ENCODE data around the gene PWP2.

Gene PWP2

DNA sequence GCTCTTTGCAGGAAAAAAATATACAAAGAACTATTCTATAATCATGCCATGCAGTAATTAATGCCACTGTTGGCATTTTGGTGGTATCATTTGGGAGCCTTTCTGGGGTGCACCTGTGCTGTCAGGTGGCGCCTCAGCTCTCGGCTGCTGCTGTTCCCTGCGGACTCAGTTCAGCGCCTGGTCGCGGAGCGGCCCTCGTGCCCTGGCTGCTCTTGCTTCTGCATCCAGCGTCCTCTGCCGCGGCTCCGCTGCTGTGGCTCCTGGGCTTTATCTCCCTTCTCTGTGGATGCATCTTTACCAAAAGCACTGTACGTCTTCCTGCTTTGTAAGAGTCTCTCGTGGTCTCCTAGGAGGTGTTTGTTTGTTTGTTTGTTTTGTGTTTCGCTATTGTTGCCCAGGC lies 35.1 kb upstream of the PWP2 start:
- TF ChIP-seq, protein P1, sequence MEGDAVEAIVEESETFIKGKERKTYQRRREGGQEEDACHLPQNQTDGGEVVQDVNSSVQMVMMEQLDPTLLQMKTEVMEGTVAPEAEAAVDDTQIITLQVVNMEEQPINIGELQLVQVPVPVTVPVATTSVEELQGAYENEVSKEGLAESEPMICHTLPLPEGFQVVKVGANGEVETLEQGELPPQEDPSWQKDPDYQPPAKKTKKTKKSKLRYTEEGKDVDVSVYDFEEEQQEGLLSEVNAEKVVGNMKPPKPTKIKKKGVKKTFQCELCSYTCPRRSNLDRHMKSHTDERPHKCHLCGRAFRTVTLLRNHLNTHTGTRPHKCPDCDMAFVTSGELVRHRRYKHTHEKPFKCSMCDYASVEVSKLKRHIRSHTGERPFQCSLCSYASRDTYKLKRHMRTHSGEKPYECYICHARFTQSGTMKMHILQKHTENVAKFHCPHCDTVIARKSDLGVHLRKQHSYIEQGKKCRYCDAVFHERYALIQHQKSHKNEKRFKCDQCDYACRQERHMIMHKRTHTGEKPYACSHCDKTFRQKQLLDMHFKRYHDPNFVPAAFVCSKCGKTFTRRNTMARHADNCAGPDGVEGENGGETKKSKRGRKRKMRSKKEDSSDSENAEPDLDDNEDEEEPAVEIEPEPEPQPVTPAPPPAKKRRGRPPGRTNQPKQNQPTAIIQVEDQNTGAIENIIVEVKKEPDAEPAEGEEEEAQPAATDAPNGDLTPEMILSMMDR (IDR thresholded peaks at IDR 0.05; ENCODE audit: insufficient read depth, missing control alignments) = no peak
- no peak for FAIRE-seq
- DNase-seq (ENCODE audit: insufficient read length, low spot score) = no peak

DNA sequence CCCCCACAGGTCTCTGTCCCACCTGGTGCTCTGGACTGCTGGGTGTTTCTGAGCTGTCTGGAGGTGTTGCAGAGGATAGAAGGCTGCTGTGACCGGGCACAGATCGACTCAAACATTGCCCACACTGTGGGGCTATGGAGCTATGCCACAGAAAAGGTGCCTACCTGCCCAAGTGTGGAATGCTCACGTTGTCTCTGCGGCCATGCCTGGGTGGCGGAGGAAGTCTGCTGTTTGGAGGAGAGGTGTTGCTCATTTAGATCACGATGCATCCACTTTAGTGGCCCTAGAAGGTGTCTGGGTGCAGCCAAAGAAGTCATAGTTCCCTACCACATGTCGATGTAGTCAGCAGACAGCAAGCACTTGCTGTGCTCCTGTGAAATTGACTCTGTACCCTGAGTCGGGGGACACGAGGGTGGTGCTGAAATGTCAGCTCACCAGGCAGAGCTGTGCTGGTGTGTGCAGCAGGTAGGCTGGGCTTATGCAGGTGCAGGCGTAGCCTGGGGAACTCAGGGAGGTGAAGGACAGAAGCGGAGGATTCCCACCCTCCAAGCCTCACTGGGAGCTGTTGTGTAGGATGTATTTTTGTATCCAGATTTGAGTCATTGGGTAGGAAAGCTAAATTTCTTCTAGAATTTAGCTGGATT lies 32.8 kb upstream of the PWP2 start:
- DNase-seq (ENCODE audit: insufficient read length, low spot score) = no peak
- TF ChIP-seq, protein P1 (IDR thresholded peaks at IDR 0.05; ENCODE audit: insufficient read depth, missing control alignments) = no peak
- no peak for FAIRE-seq

DNA sequence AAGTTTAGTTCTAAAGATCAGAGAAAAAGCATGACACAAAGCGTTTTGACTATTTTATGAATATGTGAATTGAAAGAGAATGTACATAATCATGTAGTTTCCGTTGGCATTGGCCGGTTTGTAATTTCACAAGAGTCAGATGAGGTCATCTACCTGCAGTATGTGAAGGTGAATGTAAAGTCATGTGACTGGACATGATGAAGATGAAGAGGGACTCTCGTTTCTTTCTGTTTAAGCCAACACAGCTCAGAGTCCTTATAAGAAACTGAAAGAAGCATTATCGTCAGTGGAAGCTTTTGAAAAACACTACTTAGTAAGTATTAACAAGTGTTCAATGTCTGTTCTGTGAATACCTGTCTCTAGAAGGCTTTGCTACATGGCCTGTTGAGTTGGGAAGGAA lies 30.9 kb upstream of the PWP2 start:
- TF ChIP-seq, protein P1 (IDR thresholded peaks at IDR 0.05; ENCODE audit: insufficient read depth, missing control alignments) = no peak
- FAIRE-seq (no peak), DNase-seq (ENCODE audit: insufficient read length, low spot score) (no peak)

GRCh38 chr21:44078411-44078981 lies 28.7 kb upstream of the PWP2 start:
- DNase-seq (ENCODE audit: insufficient read length, low spot score) = no peak
- no peak for FAIRE-seq
- TF ChIP-seq, protein P1 (IDR thresholded peaks at IDR 0.05; ENCODE audit: insufficient read depth, missing control alignments) = no peak

GRCh38 chr21:44079446-44079845 lies 27.8 kb upstream of the PWP2 start:
- no peak for FAIRE-seq
- DNase-seq (ENCODE audit: insufficient read length, low spot score) = no peak
- TF ChIP-seq, protein P1 (IDR thresholded peaks at IDR 0.05; ENCODE audit: insufficient read depth, missing control alignments) = no peak

DNA sequence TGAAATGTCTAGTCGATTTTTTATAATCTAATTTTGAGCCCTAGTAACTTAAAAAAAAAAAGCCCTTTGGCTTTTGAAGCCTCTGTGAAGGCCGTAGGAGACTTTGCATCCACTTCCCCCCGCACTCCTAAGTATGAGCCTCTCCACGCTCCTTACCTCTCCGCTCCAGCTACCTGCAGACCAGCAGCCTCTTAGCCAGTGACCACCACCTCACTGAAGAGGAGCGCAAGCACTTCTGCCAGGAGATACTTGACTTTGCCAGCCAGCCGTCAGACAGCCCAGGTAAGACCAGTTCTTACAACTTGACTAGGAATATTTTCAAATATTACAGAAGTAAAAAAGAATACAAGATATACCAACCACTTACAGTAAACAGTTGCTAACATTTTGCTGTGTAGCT lies 27.4 kb upstream of the PWP2 start:
- DNase-seq (ENCODE audit: insufficient read length, low spot score) (no peak), FAIRE-seq (no peak)
- TF ChIP-seq, protein P1 (IDR thresholded peaks at IDR 0.05; ENCODE audit: insufficient read depth, missing control alignments) = no peak

GRCh38 chr21:44082648-44083440 lies 24.4 kb upstream of the PWP2 start:
- TF ChIP-seq, protein P1 (IDR thresholded peaks at IDR 0.05; ENCODE audit: insufficient read depth, missing control alignments) = no peak
- FAIRE-seq (no peak), DNase-seq (ENCODE audit: insufficient read length, low spot score) (no peak)

Data from D721Med (cell line).